HG03575 (cell line): Measurements from ENCODE around the gene PTPRZ1.

Experiments used
- ATAC-seq: cut with Tn5 transposase; IDR thresholded peaks from one replicate; pipeline ENCODE4 v1.9.1; 2021; ENCODE audit not compliant: unreplicated experiment, insufficient number of reproducible peaks, low FRiP score; ENCODE audit errors: extremely low read depth

The PTPRZ1 gene

GRCh38 chr7:122072924-122073599 is 200.1 kb downstream of the PTPRZ1 start:
- ATAC-seq = no peak

GRCh38 chr7:122073635-122074034 is 200.7 kb downstream of the PTPRZ1 start:
- no peak for ATAC-seq

GRCh38 chr7:122082160-122082559 is 209.2 kb downstream of the PTPRZ1 start:
- ATAC-seq = no peak

GRCh38 chr7:122082670-122083069 is 209.7 kb downstream of the PTPRZ1 start:
- no peak for ATAC-seq

GRCh38 chr7:122092964-122093797 is 220.2 kb downstream of the PTPRZ1 start:
- ATAC-seq = peak; percentile 89

- ATAC-seq = no peak
Observed at GRCh38 chr7:122094549-122094948, 221.6 kb downstream of the PTPRZ1 start.

GRCh38 chr7:122095642-122096041 is 222.7 kb downstream of the PTPRZ1 start:
- no peak for ATAC-seq

- no peak for ATAC-seq
Observed at GRCh38 chr7:122100021-122100420, 227.1 kb downstream of the PTPRZ1 start.

GRCh38 chr7:122103064-122103463 is 230.1 kb downstream of the PTPRZ1 start:
- ATAC-seq = no peak
